ENCODE data around the gene LAMA4.

LAMA4 gene

GRCh38 chr6:112061605-112062004 lies 192.8 kb downstream of the LAMA4 start:
- DNase-seq: no peak
